ENCODE data around the gene SLC9A3.

Gene SLC9A3

DNA sequence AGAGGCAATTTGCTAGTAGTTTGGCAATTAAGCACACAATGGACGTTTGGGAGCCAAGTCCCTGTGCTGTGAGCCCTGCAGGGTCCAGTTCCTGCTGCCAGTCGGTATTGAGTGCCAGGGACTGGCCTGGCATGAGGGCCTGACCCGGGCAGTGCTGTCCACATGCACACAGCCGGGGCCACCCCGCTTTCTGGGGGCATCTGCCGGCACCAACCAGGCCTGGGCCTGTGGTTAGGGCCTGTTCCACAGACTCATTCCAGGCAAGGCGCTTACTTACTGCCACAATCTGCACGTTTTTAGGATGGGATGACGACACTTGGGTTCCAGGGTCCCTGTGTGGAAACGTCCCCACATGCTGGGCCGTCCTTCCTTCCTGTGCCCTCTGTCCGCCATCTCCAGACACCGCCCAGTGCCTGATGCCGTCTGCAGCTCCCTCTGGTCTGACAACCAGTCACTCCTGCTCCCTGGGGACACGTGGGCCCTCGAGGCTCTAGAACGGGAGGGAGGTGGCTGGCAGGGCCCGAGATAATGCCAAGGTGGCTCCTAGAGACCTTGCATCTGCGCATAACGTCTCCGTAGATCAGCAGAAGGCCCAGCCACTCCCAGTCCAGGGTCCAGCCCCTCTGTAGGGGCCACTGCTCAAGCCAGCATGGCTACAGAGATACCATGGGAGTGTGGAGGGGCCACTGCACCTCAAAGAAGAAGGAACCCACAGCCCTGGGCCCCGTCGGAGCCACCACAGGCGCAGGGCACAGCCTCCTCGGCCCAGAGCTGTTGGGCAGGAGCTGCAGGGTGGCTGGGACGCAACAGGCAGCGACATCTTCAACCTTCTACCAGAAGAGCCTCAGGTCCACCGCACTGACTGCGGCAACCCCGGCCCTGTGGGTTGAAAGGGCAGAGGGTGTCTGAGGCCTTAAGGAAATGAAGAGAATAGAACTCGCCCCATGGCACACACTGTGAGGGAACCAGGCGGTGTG, 24.7 kb downstream of the SLC9A3 start:
- H3K27ac ChIP-seq, result no peak overlapping the region
- TF ChIP-seq CTCF (conservative IDR thresholded peaks at IDR 0.05), result no peak
- TF ChIP-seq ZFX (IDR thresholded peaks at IDR 0.05), result no peak

DNA sequence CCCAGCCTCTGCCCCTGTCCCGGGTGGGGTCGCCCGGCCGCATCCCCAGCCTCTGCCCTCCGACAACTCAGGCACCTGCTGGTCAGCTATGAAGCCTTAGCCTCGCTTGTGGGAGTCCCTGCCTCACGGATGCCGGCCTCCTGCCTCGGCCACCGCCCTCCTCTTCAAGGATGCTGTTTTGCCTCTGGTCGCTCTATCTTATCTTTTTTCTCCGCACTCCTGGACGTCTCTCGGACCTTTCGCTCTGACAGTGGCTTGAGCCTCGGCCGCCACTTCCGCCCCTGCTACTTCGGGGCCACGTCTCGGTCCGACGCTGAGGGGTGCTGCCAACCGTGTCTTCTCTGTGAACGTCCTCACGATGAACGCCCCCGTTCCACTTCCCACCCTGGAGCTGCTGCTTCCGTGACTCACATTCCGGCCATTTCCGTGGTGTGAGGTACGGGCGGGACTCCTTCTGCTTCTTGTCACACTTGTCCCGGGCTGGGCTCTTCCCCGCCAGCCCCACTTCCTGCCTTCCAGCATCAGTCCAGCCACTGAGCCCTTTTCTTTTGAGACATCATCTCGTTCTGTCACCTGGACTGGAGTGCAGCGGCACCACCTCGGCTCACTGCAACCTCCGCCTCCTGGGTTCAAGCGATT, 26.3 kb downstream of the SLC9A3 start:
- no peak for TF ChIP-seq CTCF (conservative IDR thresholded peaks at IDR 0.05)
- no peak for TF ChIP-seq ZFX (IDR thresholded peaks at IDR 0.05)
- H3K27ac ChIP-seq, result no peak overlapping the region

DNA sequence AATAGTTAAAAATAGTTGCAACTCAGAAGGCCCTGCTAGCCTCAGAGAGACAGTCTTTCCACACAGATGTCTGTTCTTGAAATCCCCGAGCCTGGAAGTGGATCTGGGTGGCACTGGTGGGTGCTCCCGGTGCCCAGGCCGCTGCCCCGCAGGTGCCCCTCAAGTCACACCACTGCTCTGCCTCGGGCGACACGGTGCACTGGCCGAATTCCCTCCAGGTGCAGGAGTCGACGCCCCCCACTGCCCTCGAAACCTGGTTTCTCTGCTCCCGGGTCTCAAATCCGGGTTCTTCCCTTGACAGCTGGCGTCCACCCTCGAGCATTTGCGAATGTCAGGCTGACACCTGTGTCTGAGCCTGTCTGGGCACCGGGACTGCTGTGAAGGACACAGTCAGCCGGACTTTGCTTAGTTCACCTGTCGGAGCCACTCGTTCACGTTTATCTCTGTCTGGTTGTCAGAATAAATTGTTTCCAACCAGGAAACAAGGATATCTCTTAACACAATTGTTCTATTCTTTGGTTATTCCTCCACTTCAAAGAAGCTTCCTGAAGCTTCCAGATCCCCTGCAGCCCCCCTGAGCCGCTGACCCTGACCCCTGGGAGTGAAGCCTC, 27.1 kb downstream of the SLC9A3 start:
- H3K27ac ChIP-seq, result no peak overlapping the region
- TF ChIP-seq CTCF (conservative IDR thresholded peaks at IDR 0.05) (no peak), ZFX (IDR thresholded peaks at IDR 0.05) (no peak)

- no peak for TF ChIP-seq CTCF (conservative IDR thresholded peaks at IDR 0.05)
- no peak overlapping the region for H3K27ac ChIP-seq
Measured at GRCh38 chr5:496028-496427, 28.2 kb downstream of the SLC9A3 start.

DNA sequence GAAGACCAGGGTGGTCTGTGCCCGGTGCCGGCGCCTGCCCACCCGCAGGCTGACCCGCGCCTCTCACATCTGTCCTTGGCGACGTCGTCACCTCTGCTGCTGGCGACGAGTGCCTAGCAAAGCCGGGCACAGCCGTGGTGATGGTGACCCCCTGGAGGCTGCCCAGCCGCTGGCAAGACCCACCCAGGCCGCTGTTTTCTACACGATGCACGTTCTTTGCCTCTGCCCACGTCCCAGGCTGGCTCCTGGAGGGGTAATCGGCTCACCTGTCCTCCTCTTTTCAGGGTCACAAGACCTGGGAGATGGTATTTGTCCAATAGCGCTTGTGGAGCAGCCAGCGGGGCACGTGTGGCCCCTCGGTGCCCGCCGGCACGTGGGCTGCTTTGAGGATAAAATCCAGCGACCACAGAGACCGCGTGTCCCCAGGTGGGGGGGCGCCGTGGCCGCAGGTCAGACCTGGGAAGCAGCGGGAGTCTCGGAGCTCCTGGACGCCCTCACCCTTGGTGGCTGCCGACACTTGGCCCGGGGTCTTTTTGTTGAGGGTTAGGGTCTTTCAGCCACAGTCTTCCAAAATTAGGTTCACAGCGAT, 29.5 kb downstream of the SLC9A3 start:
- TF ChIP-seq CTCF (conservative IDR thresholded peaks at IDR 0.05) (no peak), ZFX (IDR thresholded peaks at IDR 0.05) (no peak)
- no peak overlapping the region for H3K27ac ChIP-seq

DNA sequence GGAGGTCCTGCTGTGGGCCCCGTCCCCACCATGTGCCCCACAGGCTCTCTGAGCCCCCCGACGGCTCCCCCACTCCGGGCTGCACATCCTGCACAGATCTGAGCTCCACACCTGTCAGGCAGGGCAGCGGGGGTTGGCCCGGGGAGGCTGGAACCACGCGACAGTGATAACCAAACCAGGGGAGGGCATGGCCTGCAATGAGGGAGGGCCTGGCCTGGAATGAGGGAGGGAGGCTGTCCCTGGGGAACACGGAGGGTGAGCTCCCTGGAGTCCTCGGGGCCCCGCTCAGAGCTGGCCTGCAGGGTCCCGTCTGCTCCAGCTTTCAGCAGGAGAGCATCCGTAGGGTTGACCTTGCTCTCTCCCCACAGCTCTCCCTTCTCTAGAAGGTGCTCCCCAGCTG, 30.5 kb downstream of the SLC9A3 start:
- TF ChIP-seq ZFX (IDR thresholded peaks at IDR 0.05) (no peak), CTCF (conservative IDR thresholded peaks at IDR 0.05) (no peak)
- no peak overlapping the region for H3K27ac ChIP-seq

All from C4-2B (cell line).